ENCODE measurements around the gene HEATR5A. TPM values are rescaled to one million over a fixed set of nuclear protein-coding genes. Genes with fewer than 3 reads are reported as not detected.
A peak's percentile ranks its signal among the peaks of the same experiment; 100 is the strongest.

HEATR5A gene
- polyA plus RNA-seq, 1 donor (not counting 4 experiments of a cell fraction or from before 2014, with no cell fraction given) = 16.7 TPM

DNA sequence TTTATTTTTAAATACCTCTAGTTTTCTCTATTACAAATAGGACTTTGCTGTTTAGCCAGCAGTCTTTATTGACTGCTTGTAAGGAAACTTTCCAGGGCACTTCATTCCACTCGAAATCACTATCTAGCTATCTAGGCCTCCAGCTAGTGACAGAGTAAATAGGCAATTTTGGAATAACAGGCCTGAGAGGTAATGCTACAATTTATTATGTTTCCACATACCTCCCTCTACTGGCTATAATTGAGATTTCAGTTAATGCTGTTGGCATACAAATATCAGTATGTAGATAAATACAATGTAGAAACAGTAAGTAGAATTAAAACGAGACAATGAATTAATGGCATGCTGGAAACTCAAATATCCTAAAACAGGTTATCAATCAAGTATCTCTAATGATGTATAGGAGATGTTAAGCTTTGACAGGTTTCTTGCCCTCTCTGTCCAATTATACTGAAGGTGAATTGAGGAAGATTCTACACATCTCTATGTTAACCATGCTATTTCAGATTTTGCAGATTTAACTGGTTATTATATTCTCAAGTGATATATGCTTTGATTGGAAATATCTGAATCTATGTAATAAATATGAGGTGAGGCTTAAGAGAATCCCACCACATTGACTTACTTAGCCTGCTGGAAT lies 29.7 kb upstream of the HEATR5A start:
- Histone ChIP-seq H3K27ac (ENCODE audit: control insufficient read depth, insufficient read depth, low read length) (no peak overlapping the region), H3K79me2 (ENCODE audit: control insufficient read depth, insufficient read depth, low read length) (peaks cover 1% of the 10 kb centered on the region), H3K4me2 (ENCODE audit: control insufficient read depth, extremely low read depth, insufficient read depth, low read depth, low read length) (no peak overlapping the region), H2AFZ (ENCODE audit: control insufficient read depth, low read length) (no peak overlapping the region), H3K9ac (ENCODE audit: control insufficient read depth, extremely low read depth, insufficient read depth, low read length) (no peak overlapping the region), H3K36me3 (ENCODE audit: control insufficient read depth in 2 of 2, extremely low read depth in 1 of 2, insufficient read depth in 2 of 2, low read length in 2 of 2) (peaks cover 0 to 2% of the 10 kb centered on the region in 2 experiments), H3K9me1 (ENCODE audit: control insufficient read depth, extremely low read depth, insufficient read depth, low read length) (no peaks in the 10 kb centered on the region), H3K9me3 (ENCODE audit: control insufficient read depth, low read depth, low read length) (no peaks in the 10 kb centered on the region), H3K4me3 (ENCODE audit: control insufficient read depth in 2 of 3, extremely low read depth in 1 of 3, insufficient read depth in 2 of 3, low read depth in 1 of 3, low read length in 3 of 3) (no peak overlapping the region), H4K20me1 (ENCODE audit: control insufficient read depth, extremely low read depth, insufficient read depth, low read length) (no peaks in the 10 kb centered on the region), H3K4me1 (ENCODE audit: control insufficient read depth, extremely low read depth, insufficient read depth, low read length) (no peaks in the 10 kb centered on the region), H3K27me3 (ENCODE audit: control insufficient read depth, extremely low read depth, insufficient read depth, low read length) (no peaks in the 10 kb centered on the region)
- no peak for DNase-seq (ENCODE audit: low read depth, low spot score)
- TF ChIP-seq, protein P1, sequence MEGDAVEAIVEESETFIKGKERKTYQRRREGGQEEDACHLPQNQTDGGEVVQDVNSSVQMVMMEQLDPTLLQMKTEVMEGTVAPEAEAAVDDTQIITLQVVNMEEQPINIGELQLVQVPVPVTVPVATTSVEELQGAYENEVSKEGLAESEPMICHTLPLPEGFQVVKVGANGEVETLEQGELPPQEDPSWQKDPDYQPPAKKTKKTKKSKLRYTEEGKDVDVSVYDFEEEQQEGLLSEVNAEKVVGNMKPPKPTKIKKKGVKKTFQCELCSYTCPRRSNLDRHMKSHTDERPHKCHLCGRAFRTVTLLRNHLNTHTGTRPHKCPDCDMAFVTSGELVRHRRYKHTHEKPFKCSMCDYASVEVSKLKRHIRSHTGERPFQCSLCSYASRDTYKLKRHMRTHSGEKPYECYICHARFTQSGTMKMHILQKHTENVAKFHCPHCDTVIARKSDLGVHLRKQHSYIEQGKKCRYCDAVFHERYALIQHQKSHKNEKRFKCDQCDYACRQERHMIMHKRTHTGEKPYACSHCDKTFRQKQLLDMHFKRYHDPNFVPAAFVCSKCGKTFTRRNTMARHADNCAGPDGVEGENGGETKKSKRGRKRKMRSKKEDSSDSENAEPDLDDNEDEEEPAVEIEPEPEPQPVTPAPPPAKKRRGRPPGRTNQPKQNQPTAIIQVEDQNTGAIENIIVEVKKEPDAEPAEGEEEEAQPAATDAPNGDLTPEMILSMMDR (optimal IDR thresholded peaks at IDR 0.05 in 1 of 3, IDR thresholded peaks at IDR 0.05 in 1 of 3, conservative IDR thresholded peaks at IDR 0.05 in 1 of 3; ENCODE audit: extremely low read depth in 1 of 3, insufficient read depth in 2 of 3, low read length in 3 of 3) = peak in 2 of 3 experiments; percentile 21 to 54
- no peak for TF ChIP-seq EZH2 (IDR thresholded peaks at IDR 0.05; ENCODE audit: low read length)
- dilution Hi-C loops (cut with MboI; ENCODE audit: extremely low pct_ligation_motif_present, low sequenced_read_pairs) = no loop called here
- FAIRE-seq = no peak

DNA sequence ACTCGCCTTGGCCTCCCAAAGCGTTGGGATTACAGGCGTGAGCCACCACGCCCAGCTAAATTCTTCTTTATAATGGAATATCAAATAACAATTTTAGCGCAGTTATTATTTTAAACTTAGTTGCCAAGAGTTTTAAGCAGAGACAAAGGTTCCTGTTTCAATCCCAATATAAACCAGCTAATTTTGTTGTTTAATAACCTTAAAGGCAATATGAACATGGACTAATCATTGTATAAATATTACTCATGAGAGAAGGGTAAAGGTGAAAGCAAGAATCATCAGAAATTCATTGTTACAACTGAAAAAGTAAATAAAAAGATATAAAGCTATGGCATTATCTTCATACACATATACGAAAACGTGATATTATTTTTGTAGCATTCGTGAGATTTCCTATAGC lies 28.8 kb upstream of the HEATR5A start:
- Histone ChIP-seq H3K27ac (ENCODE audit: control insufficient read depth, insufficient read depth, low read length) (no peak overlapping the region), H3K9me3 (ENCODE audit: control insufficient read depth, low read depth, low read length) (no peaks in the 10 kb centered on the region), H4K20me1 (ENCODE audit: control insufficient read depth, extremely low read depth, insufficient read depth, low read length) (no peaks in the 10 kb centered on the region), H3K79me2 (ENCODE audit: control insufficient read depth, insufficient read depth, low read length) (no peaks in the 10 kb centered on the region), H3K4me1 (ENCODE audit: control insufficient read depth, extremely low read depth, insufficient read depth, low read length) (no peaks in the 10 kb centered on the region), H3K9ac (ENCODE audit: control insufficient read depth, extremely low read depth, insufficient read depth, low read length) (no peak overlapping the region), H3K4me2 (ENCODE audit: control insufficient read depth, extremely low read depth, insufficient read depth, low read depth, low read length) (no peak overlapping the region), H2AFZ (ENCODE audit: control insufficient read depth, low read length) (no peak overlapping the region), H3K27me3 (ENCODE audit: control insufficient read depth, extremely low read depth, insufficient read depth, low read length) (no peaks in the 10 kb centered on the region), H3K9me1 (ENCODE audit: control insufficient read depth, extremely low read depth, insufficient read depth, low read length) (no peaks in the 10 kb centered on the region), H3K36me3 (ENCODE audit: control insufficient read depth in 2 of 2, extremely low read depth in 1 of 2, insufficient read depth in 2 of 2, low read length in 2 of 2) (peaks cover 0 to 2% of the 10 kb centered on the region in 2 experiments), H3K4me3 (ENCODE audit: control insufficient read depth in 2 of 3, extremely low read depth in 1 of 3, insufficient read depth in 2 of 3, low read depth in 1 of 3, low read length in 3 of 3) (no peak overlapping the region)
- TF ChIP-seq, protein P1 (optimal IDR thresholded peaks at IDR 0.05 in 1 of 3, IDR thresholded peaks at IDR 0.05 in 1 of 3, conservative IDR thresholded peaks at IDR 0.05 in 1 of 3; ENCODE audit: extremely low read depth in 1 of 3, insufficient read depth in 2 of 3, low read length in 3 of 3) = no peak
- no peak for TF ChIP-seq EZH2 (IDR thresholded peaks at IDR 0.05; ENCODE audit: low read length)
- dilution Hi-C loops (cut with MboI; ENCODE audit: extremely low pct_ligation_motif_present, low sequenced_read_pairs) = no loop called here
- FAIRE-seq (no peak), DNase-seq (ENCODE audit: low read depth, low spot score) (no peak)

Data from keratinocyte (primary cell).